Measurements from ENCODE around the gene NR2C2.

Gene NR2C2

GRCh38 chr3:15063656-15064286 is 116.4 kb downstream of the NR2C2 start:
- no peak for DNase-seq (ENCODE audit: low read depth in 2 of 2)

- DNase-seq (ENCODE audit: low read depth in 2 of 2) = no peak
These were observed 117.0 kb downstream of the NR2C2 start for GRCh38 chr3:15064299-15064834.

- DNase-seq (ENCODE audit: low read depth in 2 of 2) = peak; percentile 74 to 79
These were observed 117.6 kb downstream of the NR2C2 start, which contains the start of gene MRPS25 for GRCh38 chr3:15064835-15065549. MRPS25 (minus strand) TSS chr3:15065315; CDS start chr3:15065194, 121 bp downstream.

GRCh38 chr3:15065550-15066007 is 118.2 kb downstream of the NR2C2 start:
- DNase-seq (ENCODE audit: low read depth in 2 of 2) = no peak

GRCh38 chr3:15066467-15066866 is 119.1 kb downstream of the NR2C2 start:
- no peak for DNase-seq (ENCODE audit: low read depth in 2 of 2)

GRCh38 chr3:15069441-15069840 is 122.1 kb downstream of the NR2C2 start:
- no peak for DNase-seq (ENCODE audit: low read depth in 2 of 2)

- no peak for DNase-seq (ENCODE audit: low read depth in 2 of 2)
These were observed 124.3 kb downstream of the NR2C2 start for GRCh38 chr3:15071699-15072098.

- DNase-seq (ENCODE audit: low read depth in 2 of 2) = no peak
These were observed 127.1 kb downstream of the NR2C2 start for GRCh38 chr3:15074500-15074899.

- DNase-seq (ENCODE audit: low read depth in 2 of 2) = no peak
These were observed 131.7 kb downstream of the NR2C2 start for GRCh38 chr3:15079091-15079490.

GRCh38 chr3:15081960-15082664 is 134.7 kb downstream of the NR2C2 start:
- no peak for DNase-seq (ENCODE audit: low read depth in 2 of 2)

GRCh38 chr3:15083252-15083651 is 135.9 kb downstream of the NR2C2 start:
- no peak for DNase-seq (ENCODE audit: low read depth in 2 of 2)

GRCh38 chr3:15086263-15086662 is 138.9 kb downstream of the NR2C2 start:
- no peak for DNase-seq (ENCODE audit: low read depth in 2 of 2)

GRCh38 chr3:15086699-15087098 is 139.3 kb downstream of the NR2C2 start:
- DNase-seq (ENCODE audit: low read depth in 2 of 2) = no peak

- no peak for DNase-seq (ENCODE audit: low read depth in 2 of 2)
These were observed 141.8 kb downstream of the NR2C2 start for GRCh38 chr3:15089201-15089600.

GRCh38 chr3:15091575-15091974 is 144.2 kb downstream of the NR2C2 start:
- DNase-seq (ENCODE audit: low read depth in 2 of 2) = no peak

- no peak for DNase-seq (ENCODE audit: low read depth in 2 of 2)
These were observed 145.3 kb downstream of the NR2C2 start for GRCh38 chr3:15092686-15093085.

GRCh38 chr3:15094187-15094875 is 146.9 kb downstream of the NR2C2 start:
- no peak for DNase-seq (ENCODE audit: low read depth in 2 of 2)

GRCh38 chr3:15096046-15096445 is 148.7 kb downstream of the NR2C2 start:
- DNase-seq (ENCODE audit: low read depth in 2 of 2) = no peak

GRCh38 chr3:15097891-15098290 is 150.5 kb downstream of the NR2C2 start:
- DNase-seq (ENCODE audit: low read depth in 2 of 2) = peak in 1 of 2 donors; percentile 10

Measured in stimulated activated CD8-positive, alpha-beta memory T cell treated with anti-CD3 and anti-CD28 coated beads, Interleukin-2, amount 100 ng/mL, for 1 hour (primary cell).